Effector CD4-positive, alpha-beta T cell (primary cell): ENCODE measurements around the gene SCN1B.

ENCODE experiments used
- DNase-seq: peaks from one replicate; pipeline ENCODE4 v3.0.0-alpha.2; 2020

SCN1B gene

DNA sequence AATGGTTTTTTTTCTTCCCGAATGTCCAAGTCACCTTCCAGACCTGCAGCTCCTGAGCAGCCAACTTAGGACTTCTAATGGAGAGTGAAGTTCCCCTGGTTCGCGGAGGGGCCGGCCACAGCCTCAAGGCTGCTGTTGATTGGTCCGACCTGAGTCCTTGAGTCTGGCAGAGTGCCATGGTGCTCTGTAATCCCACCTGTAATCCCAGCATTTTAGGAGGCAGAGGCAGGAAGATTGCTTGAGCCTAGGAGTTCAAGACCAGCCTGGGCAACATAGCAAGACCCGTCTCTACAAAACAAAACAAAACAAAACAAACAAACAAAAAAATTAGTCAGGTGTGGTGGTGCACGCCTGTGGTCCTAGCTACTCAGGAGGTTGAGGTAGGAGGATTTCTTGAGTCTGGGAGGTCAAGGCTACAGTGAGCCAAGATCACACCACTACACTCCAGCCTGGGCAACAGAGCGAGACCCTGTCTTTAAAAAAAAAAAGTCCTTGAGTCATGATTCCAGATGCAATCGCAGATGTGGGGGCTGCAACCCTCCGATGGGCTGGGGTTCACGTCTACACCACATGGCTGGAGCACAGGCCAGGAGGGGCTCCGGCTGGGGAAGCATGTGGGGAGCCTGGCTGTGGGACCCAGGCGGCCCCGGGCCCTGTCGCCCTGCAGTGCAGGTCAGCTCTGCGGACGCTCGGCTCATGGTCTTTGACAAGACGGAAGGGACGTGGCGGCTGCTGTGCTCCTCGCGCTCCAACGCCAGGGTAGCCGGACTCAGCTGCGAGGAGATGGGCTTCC, 28.9 kb downstream of the SCN1B start:
- no peak for DNase-seq

DNA sequence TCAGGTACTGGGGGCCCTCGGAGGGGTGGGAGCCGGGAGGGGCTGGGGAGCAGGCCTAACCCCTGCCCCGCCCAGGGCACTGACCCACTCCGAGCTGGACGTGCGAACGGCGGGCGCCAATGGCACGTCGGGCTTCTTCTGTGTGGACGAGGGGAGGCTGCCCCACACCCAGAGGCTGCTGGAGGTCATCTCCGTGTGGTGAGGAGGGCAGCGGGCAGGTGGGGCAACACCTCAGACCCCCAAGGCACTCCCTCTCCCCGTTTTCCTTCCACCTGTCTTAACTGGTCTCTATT, 29.5 kb downstream of the SCN1B start:
- no peak for DNase-seq

DNA sequence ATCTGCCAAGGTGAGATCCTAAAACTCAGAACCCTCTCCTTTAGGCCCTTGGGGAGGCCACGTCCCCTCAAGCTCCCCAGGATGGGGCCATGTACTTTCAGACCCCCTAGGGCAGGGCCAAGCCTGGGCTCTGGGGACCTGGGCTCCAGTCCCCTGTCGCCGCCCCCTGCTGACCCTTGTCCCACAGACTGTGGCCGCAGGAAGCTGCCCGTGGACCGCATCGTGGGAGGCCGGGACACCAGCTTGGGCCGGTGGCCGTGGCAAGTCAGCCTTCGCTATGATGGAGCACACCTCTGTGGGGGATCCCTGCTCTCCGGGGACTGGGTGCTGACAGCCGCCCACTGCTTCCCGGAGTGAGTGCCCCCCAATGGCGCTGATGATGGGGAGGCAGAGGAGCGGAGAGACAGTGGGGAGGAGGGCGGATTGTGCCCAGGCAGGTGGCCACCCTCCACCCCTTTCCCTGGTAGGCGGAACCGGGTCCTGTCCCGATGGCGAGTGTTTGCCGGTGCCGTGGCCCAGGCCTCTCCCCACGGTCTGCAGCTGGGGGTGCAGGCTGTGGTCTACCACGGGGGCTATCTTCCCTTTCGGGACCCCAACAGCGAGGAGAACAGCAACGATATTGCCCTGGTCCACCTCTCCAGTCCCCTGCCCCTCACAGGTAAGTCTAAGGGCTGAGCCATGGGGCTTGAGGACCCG, 30.0 kb downstream of the SCN1B start:
- no peak for DNase-seq

DNA sequence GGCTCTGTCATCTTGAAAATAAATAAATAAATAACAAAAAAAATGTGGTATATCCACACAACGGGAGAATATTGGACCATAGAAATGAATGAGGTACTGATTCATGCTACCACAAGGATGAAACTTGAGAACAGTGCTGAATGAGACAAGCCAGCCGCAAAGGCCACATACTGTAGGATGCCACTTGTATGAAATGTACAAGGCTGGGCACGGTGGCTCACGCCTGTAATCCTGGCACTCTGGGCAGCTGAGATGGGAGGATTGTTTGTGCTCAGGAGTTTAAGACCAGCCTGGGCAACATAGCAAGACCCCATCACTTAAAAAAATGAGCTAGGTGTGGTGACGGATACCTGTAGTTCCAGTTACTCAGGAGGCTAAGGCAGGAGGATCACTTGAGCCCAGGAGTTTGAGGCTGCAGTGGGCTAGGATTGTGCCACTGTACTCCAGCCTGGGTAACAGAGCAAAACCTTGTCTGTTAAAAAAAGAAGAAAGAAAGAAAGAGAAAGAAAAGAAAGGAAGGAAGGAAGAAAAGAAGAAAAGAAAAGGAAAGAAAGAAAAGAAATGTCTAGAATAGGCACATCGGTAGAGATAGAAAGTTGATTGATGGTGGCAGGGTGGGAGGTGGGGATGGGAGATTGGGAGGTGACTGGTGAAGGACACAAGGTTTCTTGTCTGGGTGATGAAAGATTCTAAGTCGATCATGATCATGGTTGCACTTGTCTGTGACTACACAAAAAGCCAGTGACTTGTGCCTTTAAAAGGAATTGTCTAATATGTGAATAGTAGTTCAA, 31.5 kb downstream of the SCN1B start:
- DNase-seq = no peak

DNA sequence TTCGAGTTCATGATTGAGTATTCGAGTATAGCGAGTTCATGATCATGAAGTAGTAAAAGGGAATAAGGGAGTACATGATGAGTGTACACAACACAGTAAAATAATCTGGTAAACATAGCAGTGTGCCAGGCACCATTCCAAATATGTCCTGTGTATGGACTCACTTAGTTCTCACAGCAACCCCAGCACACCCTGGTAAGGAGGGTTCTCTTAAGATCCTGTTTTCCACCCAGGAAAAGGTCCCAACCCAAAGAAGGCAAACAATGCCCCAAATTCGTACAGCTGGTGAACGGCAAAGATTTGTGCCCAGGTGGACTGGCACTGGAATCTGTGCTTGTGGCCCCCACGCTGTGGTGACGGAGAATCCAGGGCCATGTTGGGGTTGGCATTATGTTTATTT, 32.7 kb downstream of the SCN1B start:
- DNase-seq = no peak

DNA sequence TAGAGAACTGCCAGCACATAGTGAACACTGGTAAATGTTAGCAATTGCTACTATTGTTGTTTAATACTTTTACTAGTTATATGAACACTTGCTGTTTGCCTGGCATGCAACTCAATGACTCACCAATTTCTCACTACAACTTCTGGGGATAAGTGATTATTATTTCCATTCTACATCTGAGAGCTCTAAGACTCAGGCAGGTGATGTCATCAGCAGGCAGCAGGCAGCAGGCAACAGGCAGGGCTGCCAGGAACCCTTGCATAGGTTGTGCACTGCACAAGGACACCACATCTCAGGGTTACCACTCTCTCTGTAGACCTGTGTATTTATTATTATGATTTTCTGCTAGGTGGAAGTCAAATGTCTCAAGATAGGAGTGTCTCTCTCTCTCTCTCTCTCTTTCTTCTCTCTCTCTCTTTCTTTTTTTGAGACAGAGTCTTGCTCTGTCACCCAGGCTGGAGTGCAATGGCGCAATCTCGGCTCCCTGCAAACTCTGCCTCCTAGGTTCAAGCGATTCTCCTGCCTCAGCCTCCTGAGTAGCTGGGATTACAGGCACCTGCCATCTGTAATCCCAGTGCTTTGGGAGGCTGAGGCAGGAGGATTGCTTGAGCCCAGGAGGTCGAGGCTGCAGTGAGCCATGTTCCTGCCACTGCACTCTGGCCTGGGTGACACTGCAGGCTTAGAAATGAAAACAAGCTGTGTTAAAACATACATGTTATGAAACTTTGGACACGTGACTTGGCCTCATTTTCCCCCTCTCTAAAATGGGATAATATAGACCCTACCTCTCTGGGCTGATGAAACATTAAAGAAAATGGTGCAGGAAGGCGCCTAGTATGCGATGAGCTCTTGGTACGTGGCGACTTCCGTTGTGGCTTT, 33.9 kb downstream of the SCN1B start:
- DNase-seq = no peak

DNA sequence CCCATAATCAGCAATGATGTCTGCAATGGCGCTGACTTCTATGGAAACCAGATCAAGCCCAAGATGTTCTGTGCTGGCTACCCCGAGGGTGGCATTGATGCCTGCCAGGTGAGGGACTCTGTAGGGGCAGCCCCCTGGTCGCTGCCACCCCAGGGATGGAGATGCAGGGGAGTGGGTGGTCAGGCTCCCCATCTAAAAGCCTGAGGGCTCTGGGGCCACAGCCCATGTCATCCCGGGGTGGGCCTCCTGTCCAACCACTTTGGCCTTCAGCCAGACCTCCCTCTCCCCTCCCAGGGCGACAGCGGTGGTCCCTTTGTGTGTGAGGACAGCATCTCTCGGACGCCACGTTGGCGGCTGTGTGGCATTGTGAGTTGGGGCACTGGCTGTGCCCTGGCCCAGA, 35.3 kb downstream of the SCN1B start:
- DNase-seq = no peak

DNA sequence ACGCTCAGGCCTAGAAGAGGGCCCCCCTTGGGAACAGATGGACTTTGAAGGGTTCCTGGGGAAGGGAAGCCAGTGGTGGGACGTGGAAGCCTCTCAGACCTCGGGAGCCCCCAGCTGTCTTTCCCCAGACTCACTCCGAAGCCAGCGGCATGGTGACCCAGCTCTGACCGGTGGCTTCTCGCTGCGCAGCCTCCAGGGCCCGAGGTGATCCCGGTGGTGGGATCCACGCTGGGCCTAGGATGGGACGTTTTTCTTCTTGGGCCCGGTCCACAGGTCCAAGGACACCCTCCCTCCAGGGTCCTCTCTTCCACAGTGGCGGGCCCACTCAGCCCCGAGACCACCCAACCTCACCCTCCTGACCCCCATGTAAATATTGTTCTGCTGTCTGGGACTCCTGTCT, 35.9 kb downstream of the SCN1B start:
- no peak for DNase-seq

DNA sequence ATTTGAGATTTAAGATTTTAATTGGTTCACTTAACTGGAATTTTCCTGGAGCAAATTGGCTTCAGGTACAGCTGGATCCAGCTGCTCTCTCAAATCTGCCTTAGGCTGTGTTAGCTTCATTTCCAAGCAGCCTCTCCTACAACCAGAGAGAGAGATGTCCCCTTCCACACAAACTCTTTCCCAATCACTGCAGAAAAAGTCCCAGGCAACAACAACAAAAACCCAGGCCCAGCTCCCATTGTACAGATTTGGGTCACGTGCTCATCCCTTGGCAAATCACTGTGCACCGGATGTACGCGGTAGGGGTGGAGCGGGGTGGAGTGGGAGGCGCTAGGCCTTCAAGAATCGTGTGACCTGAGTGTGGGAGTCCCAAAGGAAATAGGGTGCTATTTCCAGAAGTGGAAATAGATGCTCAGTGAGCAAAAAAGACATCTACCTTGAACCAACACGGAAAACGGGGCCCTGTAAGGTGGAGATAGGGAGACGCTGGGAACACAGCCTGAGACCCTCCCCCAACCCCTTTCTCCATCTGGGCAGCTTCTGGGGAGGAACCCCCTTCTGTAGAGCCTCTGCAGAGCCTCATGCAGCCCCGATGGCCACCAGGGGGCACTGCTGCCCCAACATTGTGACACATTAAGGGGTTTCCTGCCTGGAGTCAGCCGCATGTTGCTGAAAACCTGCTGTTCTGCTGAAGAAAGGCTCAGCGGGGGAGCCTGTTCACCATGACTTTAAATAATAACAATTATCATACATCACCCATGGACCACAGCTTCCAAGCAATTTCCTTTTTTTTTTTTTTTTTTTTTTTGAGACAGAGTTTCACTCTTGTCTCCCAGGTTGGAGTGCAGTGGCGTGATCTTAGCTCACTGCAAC, 36.7 kb downstream of the SCN1B start:
- DNase-seq = peak; percentile 87

DNA sequence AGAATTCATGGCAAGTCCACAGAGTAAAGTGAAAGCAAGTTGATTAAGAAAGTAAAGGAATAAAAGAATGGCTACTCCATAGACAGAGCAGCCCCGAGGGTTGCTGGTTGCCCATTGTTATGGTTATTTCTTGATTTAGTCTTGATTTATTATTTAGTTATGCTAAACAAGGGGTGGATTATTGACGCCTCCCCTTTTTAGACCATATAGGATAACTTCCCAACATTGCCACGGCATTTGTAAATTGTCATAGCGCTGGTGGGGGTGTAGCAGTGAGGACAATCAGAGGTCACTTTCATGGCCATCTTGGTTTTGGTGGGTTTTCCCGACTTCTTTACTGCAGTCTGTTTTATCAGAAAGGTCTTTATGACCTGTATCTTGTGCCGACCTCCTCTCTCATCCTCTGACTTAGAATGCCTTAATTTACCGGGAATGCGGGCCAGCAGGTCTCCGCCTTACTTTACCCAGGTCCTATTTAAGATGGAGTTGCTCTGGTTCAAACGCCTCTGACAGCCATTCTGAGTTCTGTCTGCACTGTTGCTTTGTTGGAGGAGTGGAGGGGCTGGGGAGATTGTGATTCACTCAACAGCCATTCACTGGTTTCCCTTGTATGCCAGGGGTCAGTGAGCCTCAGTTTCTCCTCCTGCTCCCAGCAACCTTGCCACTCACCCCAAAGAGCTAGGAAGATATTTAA, 38.8 kb downstream of the SCN1B start:
- no peak for DNase-seq

DNA sequence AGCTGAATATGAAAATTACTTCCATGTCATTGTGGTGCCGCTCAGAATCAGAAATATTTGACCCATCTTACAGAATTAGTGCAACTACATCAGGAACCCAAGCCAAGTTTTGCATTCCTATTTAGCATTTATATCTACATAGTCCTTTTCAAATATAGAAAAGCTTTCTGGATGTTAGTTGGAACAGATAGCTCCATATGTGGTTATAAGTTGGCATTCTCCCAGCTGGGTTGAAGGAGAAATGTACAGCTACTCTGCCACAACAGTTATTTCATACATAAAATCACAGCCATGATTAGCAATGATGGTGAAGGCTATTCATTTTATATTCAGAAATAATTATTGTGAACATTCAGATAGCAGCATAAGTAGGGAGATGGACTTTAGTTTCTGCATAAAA, 39.4 kb downstream of the SCN1B start:
- no peak for DNase-seq

DNA sequence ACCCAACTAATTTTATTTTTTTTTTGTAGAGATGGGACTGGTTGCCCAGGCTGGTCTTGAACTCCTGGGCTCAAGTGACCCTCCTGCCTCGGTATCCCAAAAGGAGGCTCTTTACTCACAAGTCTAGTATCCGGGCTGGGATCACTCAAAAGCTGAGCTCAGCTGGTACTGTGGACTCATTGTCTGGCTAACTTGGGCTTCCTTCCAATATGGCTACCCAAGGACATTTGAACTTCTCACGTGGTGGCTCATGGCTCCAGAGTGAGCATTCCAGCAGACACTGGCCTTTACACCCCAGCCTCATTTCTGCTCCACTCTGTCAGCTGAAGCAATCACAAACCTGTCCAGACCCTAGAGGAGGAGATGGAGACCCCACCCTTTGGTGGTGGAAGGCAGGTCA, 40.2 kb downstream of the SCN1B start:
- no peak for DNase-seq

DNA sequence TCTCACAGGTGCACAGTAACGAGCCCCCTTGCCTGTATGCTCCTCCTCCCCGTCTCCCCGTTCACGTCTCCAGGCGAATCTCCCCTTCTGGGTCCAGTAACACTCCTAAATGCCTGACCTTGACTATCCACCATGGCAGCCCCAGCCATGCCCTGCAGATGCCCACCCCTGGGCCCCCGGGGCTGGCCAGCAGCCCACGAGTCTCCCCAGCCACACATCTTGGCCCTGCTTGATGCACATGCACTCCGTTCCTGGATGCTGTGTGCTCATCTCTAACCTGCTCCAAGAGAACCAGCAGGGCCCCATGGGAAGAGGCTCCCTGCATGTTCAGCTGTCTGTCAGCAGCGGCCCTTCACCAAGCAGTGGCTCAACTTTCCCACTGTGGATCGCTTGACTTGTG, 43.2 kb downstream of the SCN1B start:
- no peak for DNase-seq

DNA sequence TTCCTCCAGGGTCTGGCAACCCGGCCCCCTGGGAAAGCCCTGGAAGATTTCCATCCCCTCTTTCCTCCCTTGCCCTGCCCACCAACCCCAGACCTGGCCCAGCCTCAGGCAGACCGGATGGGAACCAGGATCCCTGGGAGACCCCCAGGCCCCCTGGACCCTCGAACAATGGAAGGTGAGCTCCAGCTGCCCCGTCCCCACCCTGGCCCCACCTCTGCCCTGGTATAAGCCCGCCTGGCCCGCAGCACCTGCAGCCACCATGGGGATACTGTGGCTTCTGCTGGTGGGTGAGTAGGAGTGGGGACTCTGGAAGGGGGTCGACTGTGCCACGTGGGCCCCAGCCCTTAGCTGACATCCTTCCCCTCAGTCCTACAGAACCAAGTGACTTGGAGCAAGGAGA, 43.7 kb downstream of the SCN1B start:
- DNase-seq = no peak

DNA sequence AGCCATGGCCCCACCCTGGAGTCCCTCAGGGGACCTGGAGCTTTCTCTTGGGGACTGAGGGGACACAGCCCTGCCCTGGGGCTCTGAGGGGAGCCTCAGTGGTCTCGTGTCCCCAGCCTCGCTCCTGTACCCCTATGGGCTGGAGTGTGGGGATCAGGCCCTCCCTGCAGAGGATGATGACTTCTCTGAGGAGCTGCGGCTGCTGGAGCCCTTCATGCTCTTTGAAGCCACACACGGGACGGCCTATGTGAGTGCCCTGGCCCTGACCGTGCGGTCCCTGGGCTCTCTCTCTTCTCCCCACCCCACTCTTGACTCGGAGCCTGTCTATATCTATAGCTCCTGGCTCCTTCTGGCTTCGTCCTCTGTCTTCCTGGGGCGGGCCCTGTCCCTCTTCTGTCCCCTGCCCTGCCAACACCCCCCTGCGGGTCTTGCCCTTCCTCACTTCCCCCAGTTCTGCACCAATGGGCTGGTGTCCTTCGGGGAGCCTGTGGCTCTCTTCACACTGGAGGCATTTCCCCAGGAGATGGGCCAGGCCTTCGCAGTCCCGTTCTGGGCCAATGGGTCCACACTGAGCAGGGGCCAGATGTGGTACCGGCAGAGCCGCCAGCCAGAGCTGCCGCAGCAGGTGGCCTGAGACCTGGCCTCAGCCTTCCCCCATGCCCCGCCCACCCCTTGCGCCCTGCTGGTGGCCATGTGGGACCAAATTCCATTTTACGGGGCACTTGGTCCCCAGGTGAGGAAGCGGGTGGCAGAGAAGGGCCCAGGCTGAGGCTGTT, 44.3 kb downstream of the SCN1B start:
- DNase-seq = no peak

DNA sequence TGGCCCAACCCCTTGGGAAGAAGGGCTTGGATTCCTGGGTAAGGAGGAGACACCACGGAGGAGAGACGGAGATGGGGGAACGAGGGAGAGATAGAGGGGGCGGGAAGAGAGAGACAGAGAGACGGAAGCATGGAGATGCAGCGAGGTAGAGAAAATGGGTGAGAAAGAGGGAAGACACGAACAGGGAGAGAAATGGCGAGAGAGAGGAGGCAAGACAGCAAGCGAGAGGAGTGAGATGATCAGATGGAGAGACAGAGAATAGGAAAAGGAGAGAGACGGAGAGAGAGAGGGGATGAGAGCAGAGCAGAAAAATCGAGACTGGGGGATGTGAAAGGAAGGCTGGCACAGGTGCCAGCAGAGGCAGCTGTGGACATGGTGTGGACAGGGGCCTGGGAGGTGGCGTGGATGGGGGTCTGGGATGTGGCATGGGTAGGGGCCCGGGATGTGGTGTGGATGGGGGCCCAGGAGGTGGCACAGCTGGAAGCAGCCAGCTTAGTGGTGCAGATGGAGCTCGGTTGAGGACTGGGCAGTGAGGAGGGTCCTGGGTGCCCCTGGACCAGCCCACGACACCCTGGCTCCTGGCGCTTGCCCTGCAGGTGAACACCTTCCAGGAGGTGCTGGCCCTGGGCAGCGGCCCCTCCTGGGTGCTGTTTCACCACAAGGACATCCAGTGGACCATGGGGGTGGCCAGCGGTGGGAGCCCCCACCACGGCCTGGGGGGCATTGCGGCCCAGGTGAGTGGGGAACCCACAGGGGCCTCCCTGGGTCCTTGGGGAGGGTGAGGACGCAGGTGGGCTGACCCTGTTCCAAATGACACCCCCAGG, 45.1 kb downstream of the SCN1B start:
- DNase-seq = no peak

DNA sequence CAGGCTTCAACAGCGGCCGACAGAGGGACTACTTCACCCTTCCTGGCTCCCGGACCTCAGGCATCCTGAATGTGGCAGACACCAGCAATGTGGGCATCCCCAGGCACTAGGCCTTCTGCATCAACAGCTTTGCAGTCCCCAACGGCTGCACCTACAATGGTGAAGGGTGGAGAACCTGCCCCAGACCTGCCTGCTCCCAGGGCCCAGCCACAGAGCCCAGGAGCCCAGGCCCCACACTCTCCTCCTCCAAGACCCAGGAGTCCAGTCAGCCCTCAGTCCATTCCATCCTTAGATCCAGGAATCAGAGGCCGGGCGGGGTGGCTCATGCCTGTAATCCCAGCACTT, 45.7 kb downstream of the SCN1B start:
- no peak for DNase-seq

DNA sequence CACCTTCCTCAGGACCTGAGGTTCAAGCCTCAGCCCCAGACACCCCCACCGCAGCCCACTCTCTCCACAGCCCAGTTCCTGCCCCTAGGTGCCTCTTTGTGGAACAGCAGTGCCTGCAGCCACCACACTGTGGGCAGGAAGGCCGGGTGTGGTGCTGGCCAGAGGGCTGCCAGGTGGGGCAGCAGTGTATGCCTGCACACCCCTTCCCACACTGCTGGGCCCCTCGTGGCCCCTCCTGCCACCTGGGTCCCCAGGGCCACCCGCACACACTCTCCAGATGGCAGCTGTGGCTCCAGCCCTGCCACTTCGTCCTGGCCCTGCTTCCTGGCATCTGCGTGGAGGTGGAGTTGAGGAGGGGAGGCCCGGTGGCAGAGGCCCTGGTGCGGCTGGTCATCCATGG, 46.4 kb downstream of the SCN1B start:
- no peak for DNase-seq

DNA sequence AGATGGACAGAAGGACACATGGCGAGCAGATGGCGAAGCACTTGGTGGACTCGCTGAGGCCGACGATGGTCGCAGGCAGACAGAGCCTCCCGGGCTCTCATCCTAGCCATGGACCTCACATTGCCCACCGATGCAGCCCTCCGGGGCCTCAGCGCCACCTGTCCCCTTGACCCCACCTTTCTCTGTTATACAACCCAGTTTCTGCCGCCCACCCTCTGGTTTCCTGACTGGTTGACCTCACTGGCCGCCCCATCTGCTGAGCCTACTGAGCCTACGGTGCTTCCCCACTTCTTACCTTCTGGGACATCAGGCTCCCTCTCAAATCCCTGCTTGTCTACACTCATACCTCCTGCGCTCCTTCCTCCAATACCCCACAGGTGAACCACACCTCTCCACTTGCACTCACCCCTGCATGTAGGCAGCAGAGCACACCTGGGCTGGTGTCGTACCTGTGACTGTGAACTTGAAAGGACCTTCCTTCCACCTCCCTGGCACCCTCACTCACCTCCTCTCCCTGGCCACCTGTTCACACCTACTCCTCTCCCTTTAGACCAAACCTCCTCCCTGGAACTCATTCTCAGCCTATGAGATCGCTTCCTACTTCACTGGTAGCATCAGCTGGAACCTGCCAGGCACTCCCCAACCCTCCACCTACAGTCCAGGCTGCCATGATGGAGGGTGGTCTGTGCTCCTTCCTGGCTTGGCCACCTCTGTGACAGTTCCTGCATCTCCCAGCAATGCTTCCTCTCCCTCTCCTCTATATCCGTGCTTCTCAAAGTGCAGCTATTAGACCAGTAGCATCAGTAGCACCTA, 47.3 kb downstream of the SCN1B start:
- DNase-seq = no peak
